ENCODE measurements around the gene CAPZB.

The CAPZB gene

DNA sequence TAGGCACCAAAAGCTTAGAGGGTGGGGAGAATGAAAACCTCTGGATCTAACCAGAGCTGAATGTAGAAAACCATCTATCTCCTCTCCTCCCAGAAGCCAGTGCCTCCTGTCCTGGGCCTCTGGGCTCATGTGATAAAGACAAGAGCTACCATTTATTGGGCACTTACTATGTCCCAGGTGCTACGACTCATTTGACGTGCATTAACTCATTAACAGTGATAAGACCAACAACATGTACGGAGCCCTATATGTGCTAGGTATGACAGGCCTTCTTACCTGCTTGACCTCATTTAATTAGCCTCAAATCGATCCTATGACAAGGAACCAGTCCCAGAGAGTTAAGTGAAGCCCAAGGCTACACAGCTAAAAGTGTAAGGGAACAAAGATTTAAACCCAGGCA lies 19.7 kb downstream of the CAPZB start:
- peaks cover 27% of the 10 kb centered on the region for H3K4me1 ChIP-seq (ENCODE audit: control insufficient read depth, low read depth, low read length)
- no peak overlapping the region for H3K9ac ChIP-seq (ENCODE audit: low read length)
- H3K9me3 ChIP-seq (ENCODE audit: control insufficient read depth, low read depth, low read length), result no peaks in the 10 kb centered on the region
- H3K36me3 ChIP-seq (ENCODE audit: control insufficient read depth, low read depth, low read length), result no peaks in the 10 kb centered on the region
- no peak overlapping the region for H3K4me3 ChIP-seq (ENCODE audit: low read length)
- no peaks in the 10 kb centered on the region for H3K27me3 ChIP-seq (ENCODE audit: control insufficient read depth, insufficient read depth, low read length)
- H3K27ac ChIP-seq (ENCODE audit: low read length), result no peak overlapping the region

GRCh38 chr1:19465123-19465522 lies 20.2 kb downstream of the CAPZB start:
- Histone ChIP-seq H3K9ac (ENCODE audit: low read length) (no peak overlapping the region), H3K4me1 (ENCODE audit: control insufficient read depth, low read depth, low read length) (peaks cover 28% of the 10 kb centered on the region), H3K27me3 (ENCODE audit: control insufficient read depth, insufficient read depth, low read length) (no peaks in the 10 kb centered on the region), H3K4me3 (ENCODE audit: low read length) (no peak overlapping the region), H3K27ac (ENCODE audit: low read length) (no peak overlapping the region), H3K36me3 (ENCODE audit: control insufficient read depth, low read depth, low read length) (no peaks in the 10 kb centered on the region), H3K9me3 (ENCODE audit: control insufficient read depth, low read depth, low read length) (no peaks in the 10 kb centered on the region)

- Histone ChIP-seq H3K36me3 (ENCODE audit: control insufficient read depth, low read depth, low read length) (no peaks in the 10 kb centered on the region), H3K27ac (ENCODE audit: low read length) (no peak overlapping the region), H3K27me3 (ENCODE audit: control insufficient read depth, insufficient read depth, low read length) (no peaks in the 10 kb centered on the region), H3K9me3 (ENCODE audit: control insufficient read depth, low read depth, low read length) (no peaks in the 10 kb centered on the region), H3K4me1 (ENCODE audit: control insufficient read depth, low read depth, low read length) (peaks cover 31% of the 10 kb centered on the region), H3K4me3 (ENCODE audit: low read length) (no peak overlapping the region), H3K9ac (ENCODE audit: low read length) (no peak overlapping the region)
Observed at GRCh38 chr1:19464696-19465095, 20.6 kb downstream of the CAPZB start.

GRCh38 chr1:19463504-19463803 lies 21.9 kb downstream of the CAPZB start:
- Histone ChIP-seq H3K9me3 (ENCODE audit: control insufficient read depth, low read depth, low read length) (no peaks in the 10 kb centered on the region), H3K36me3 (ENCODE audit: control insufficient read depth, low read depth, low read length) (no peaks in the 10 kb centered on the region), H3K27me3 (ENCODE audit: control insufficient read depth, insufficient read depth, low read length) (no peaks in the 10 kb centered on the region), H3K4me3 (ENCODE audit: low read length) (no peak overlapping the region), H3K27ac (ENCODE audit: low read length) (no peak overlapping the region), H3K4me1 (ENCODE audit: control insufficient read depth, low read depth, low read length) (peaks cover 37% of the 10 kb centered on the region), H3K9ac (ENCODE audit: low read length) (no peak overlapping the region)

DNA sequence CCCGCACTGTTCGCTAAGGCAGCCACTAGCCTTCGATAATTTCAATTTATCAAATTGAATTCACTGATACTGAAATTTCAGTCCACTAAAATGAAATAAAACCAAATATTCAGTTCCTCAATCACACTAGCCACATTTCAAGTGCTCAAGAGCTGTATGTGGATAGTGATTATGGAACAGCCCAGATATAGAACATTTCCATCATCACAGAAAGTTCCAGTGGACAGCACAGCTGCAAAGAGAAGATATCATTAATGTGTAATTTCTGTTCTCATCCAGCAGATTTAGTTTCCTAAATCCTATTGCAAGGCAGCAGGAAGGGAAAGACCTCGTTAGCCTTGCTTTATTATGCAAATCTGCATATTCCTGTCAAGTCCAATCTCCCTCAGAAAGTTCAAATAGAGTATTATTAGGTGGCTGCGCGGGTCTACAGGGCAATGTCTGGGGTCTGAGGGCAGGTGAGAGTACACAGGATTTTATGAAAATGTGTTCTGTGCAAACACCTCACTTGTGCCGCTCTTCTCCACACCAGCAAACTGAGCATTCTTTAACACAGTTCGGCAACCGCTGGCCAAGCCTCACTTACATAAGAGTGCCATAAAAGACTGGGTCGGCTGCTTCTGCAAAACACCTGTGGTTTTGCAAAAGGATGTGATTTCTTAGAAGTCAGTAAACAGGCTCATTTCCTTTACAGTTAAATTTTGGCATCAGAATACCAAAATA lies 22.4 kb downstream of the CAPZB start:
- Histone ChIP-seq H3K27ac (ENCODE audit: low read length) (no peak overlapping the region), H3K36me3 (ENCODE audit: control insufficient read depth, low read depth, low read length) (no peaks in the 10 kb centered on the region), H3K4me3 (ENCODE audit: low read length) (peak overlapping the region; percentile 14), H3K4me1 (ENCODE audit: control insufficient read depth, low read depth, low read length) (peaks cover 37% of the 10 kb centered on the region), H3K9ac (ENCODE audit: low read length) (no peak overlapping the region), H3K9me3 (ENCODE audit: control insufficient read depth, low read depth, low read length) (no peaks in the 10 kb centered on the region), H3K27me3 (ENCODE audit: control insufficient read depth, insufficient read depth, low read length) (no peaks in the 10 kb centered on the region)

DNA sequence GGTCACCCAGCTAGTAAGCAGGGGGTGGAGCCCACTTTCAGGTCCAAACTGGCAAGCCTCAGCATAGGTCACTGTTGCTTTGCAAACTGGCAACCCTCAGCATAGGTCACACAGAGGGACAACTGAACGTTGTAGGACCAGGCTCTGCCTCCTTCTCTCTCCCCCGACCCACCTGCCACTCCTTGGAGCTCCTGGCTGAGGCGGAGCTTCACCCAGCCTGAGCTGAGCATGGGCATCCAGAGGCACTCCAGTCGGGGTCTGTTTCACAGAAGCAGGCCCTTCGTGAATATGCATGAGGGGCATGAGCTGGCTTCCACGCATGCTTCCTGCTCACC lies 24.2 kb downstream of the CAPZB start:
- Histone ChIP-seq H3K4me1 (ENCODE audit: control insufficient read depth, low read depth, low read length) (peaks cover 53% of the 10 kb centered on the region), H3K4me3 (ENCODE audit: low read length) (no peak overlapping the region), H3K36me3 (ENCODE audit: control insufficient read depth, low read depth, low read length) (no peaks in the 10 kb centered on the region), H3K9me3 (ENCODE audit: control insufficient read depth, low read depth, low read length) (no peaks in the 10 kb centered on the region), H3K27me3 (ENCODE audit: control insufficient read depth, insufficient read depth, low read length) (no peaks in the 10 kb centered on the region), H3K27ac (ENCODE audit: low read length) (no peak overlapping the region), H3K9ac (ENCODE audit: low read length) (no peak overlapping the region)

- Histone ChIP-seq H3K9me3 (ENCODE audit: control insufficient read depth, low read depth, low read length) (no peaks in the 10 kb centered on the region), H3K4me1 (ENCODE audit: control insufficient read depth, low read depth, low read length) (peaks cover 55% of the 10 kb centered on the region), H3K27me3 (ENCODE audit: control insufficient read depth, insufficient read depth, low read length) (no peaks in the 10 kb centered on the region), H3K9ac (ENCODE audit: low read length) (no peak overlapping the region), H3K27ac (ENCODE audit: low read length) (no peak overlapping the region), H3K36me3 (ENCODE audit: control insufficient read depth, low read depth, low read length) (no peaks in the 10 kb centered on the region), H3K4me3 (ENCODE audit: low read length) (no peak overlapping the region)
Observed at GRCh38 chr1:19460535-19461219, 24.7 kb downstream of the CAPZB start.

DNA sequence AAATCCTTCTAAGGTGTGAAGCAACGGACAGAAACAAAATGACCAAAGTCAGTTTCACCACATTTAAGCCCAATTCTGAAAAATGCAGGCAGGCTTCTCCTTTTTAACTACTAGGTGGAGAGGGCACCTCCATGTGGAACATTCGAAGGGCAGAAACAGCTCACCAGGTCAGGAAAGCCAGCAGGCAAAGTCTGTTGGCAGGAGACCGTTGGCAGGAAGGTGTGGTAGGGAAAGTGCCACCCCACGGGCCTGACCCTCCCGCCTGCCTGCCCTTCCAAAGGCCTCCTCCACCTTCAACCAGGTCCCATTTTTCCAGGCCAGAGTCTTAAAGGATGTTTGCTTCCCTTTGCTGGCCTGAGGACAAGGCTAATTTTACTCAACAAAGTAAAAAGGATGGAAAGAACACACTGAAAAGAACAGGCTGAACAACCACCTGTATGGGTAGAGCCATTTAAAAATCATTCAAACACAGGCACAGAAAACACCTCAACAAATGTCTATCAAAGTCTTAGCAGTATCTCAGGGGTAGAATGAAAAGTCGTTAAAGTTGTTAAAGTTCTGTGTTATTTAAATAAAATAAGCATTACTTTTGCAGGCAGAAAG lies 26.4 kb downstream of the CAPZB start:
- H3K9ac ChIP-seq (ENCODE audit: low read length), result no peak overlapping the region
- H3K27me3 ChIP-seq (ENCODE audit: control insufficient read depth, insufficient read depth, low read length), result no peaks in the 10 kb centered on the region
- no peak overlapping the region for H3K4me3 ChIP-seq (ENCODE audit: low read length)
- peaks cover 72% of the 10 kb centered on the region for H3K4me1 ChIP-seq (ENCODE audit: control insufficient read depth, low read depth, low read length)
- H3K36me3 ChIP-seq (ENCODE audit: control insufficient read depth, low read depth, low read length), result no peaks in the 10 kb centered on the region
- no peaks in the 10 kb centered on the region for H3K9me3 ChIP-seq (ENCODE audit: control insufficient read depth, low read depth, low read length)
- no peak overlapping the region for H3K27ac ChIP-seq (ENCODE audit: low read length)

DNA sequence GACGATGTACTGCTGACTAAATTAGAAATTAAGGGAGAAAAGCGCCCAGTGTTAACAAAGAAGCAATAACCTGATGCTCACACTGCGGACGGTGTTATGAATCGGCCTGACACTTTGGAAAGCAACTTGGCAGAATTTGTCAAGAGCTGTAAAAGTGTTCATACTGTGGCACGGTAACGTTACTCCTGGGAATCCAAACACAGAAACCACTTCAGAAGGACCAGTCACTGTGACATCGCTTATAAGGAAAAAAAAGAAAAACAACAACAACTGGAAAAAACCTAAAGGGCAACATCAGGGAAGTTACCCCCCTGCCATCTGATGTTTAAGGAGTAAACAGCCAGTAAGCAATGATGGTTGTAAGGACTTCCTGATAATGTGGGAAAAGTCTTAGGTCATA lies 27.7 kb downstream of the CAPZB start:
- Histone ChIP-seq H3K27me3 (ENCODE audit: control insufficient read depth, insufficient read depth, low read length) (no peaks in the 10 kb centered on the region), H3K4me3 (ENCODE audit: low read length) (peak overlapping the region; percentile 39), H3K27ac (ENCODE audit: low read length) (no peak overlapping the region), H3K36me3 (ENCODE audit: control insufficient read depth, low read depth, low read length) (no peaks in the 10 kb centered on the region), H3K9me3 (ENCODE audit: control insufficient read depth, low read depth, low read length) (no peaks in the 10 kb centered on the region), H3K9ac (ENCODE audit: low read length) (peak overlapping the region; percentile 8), H3K4me1 (ENCODE audit: control insufficient read depth, low read depth, low read length) (peaks cover 66% of the 10 kb centered on the region)

GRCh38 chr1:19456968-19457441 lies 28.3 kb downstream of the CAPZB start:
- Histone ChIP-seq H3K27ac (ENCODE audit: low read length) (no peak overlapping the region), H3K4me1 (ENCODE audit: control insufficient read depth, low read depth, low read length) (peaks cover 68% of the 10 kb centered on the region), H3K36me3 (ENCODE audit: control insufficient read depth, low read depth, low read length) (no peaks in the 10 kb centered on the region), H3K9ac (ENCODE audit: low read length) (peak overlapping the region; percentile 8), H3K4me3 (ENCODE audit: low read length) (peak overlapping the region; percentile 39), H3K9me3 (ENCODE audit: control insufficient read depth, low read depth, low read length) (no peaks in the 10 kb centered on the region), H3K27me3 (ENCODE audit: control insufficient read depth, insufficient read depth, low read length) (no peaks in the 10 kb centered on the region)

GRCh38 chr1:19455353-19455752 lies 30.0 kb downstream of the CAPZB start:
- no peaks in the 10 kb centered on the region for H3K27me3 ChIP-seq (ENCODE audit: control insufficient read depth, insufficient read depth, low read length)
- H3K4me3 ChIP-seq (ENCODE audit: low read length), result no peak overlapping the region
- no peak overlapping the region for H3K9ac ChIP-seq (ENCODE audit: low read length)
- peaks cover 56% of the 10 kb centered on the region for H3K4me1 ChIP-seq (ENCODE audit: control insufficient read depth, low read depth, low read length)
- no peaks in the 10 kb centered on the region for H3K36me3 ChIP-seq (ENCODE audit: control insufficient read depth, low read depth, low read length)
- no peaks in the 10 kb centered on the region for H3K9me3 ChIP-seq (ENCODE audit: control insufficient read depth, low read depth, low read length)
- H3K27ac ChIP-seq (ENCODE audit: low read length), result no peak overlapping the region

Data from iPS-18a (cell line).